Measurements from ENCODE around the gene TMPRSS11D. TPM values are rescaled to one million over a fixed set of nuclear protein-coding genes. Genes with fewer than 3 reads are reported as not detected.

Gene TMPRSS11D
- total RNA-seq, 1 experiment from 2014 or later, result not detected

DNA sequence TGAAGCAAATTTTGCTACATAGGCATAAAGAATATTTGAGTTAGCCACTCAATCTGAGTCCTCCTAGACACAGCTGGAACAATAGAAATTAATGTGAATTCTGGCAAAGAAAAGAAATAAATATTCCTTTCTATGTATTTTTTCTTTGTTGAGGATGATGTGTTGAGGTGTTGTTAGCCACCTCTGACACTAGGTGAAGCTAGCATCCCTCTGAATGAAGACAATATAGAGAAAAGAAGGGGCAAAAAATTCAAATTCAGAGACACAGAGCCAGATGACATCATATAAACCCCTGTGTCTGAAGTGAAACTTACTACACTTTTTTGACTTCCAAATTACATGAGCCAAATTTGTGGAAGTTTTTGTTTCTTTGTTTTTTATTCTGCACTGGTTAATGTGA lies 34.6 kb upstream of the TMPRSS11D start:
- H3K23ac ChIP-seq (ENCODE audit: insufficient read length, low read depth, low read length), result no peak overlapping the region
- no peak overlapping the region for H3T11ph ChIP-seq (ENCODE audit: low read length)
- Mint-ChIP-seq H3K27ac (no peak overlapping the region), H3K4me3 (no peak overlapping the region), H3K9me3 (no peaks in the 10 kb centered on the region), H3K36me3 (ENCODE audit: insufficient read depth in 1 of 3, low read depth in 3 of 3) (no peaks in the 10 kb centered on the region), H3K27me3 (ENCODE audit: low read depth) (no peaks in the 10 kb centered on the region), H3K4me1 (peaks cover 2 to 3% of the 10 kb centered on the region in 2 experiments; a peak in 2 of 4 replicates)
- no peaks in the 10 kb centered on the region for H3K79me2 ChIP-seq (ENCODE audit: insufficient read depth, low read length)
- H4K8ac ChIP-seq (replicated peaks; ENCODE audit: insufficient read length, low read depth, low read length), result no peak overlapping the region
- H2AK5ac ChIP-seq (ENCODE audit: insufficient read length, low read length), result no peak overlapping the region
- no peak for DNase-seq
- H3K4ac ChIP-seq (ENCODE audit: low read depth, low read length), result no peak overlapping the region
- no peaks in the 10 kb centered on the region for H4K20me1 ChIP-seq (ENCODE audit: control insufficient read depth, insufficient read depth, insufficient read length)
- TF ChIP-seq, protein P1, sequence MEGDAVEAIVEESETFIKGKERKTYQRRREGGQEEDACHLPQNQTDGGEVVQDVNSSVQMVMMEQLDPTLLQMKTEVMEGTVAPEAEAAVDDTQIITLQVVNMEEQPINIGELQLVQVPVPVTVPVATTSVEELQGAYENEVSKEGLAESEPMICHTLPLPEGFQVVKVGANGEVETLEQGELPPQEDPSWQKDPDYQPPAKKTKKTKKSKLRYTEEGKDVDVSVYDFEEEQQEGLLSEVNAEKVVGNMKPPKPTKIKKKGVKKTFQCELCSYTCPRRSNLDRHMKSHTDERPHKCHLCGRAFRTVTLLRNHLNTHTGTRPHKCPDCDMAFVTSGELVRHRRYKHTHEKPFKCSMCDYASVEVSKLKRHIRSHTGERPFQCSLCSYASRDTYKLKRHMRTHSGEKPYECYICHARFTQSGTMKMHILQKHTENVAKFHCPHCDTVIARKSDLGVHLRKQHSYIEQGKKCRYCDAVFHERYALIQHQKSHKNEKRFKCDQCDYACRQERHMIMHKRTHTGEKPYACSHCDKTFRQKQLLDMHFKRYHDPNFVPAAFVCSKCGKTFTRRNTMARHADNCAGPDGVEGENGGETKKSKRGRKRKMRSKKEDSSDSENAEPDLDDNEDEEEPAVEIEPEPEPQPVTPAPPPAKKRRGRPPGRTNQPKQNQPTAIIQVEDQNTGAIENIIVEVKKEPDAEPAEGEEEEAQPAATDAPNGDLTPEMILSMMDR (conservative IDR thresholded peaks at IDR 0.05), result peak; percentile 78
- H3K18ac ChIP-seq (ENCODE audit: insufficient read length, low read depth, low read length), result no peak overlapping the region
- H3K27me3 ChIP-seq (ENCODE audit: insufficient read depth, low read length), result no peaks in the 10 kb centered on the region
- H2BK12ac ChIP-seq (ENCODE audit: insufficient read length, low read depth, low read length), result no peak overlapping the region
- no peak overlapping the region for H3K4me2 ChIP-seq (ENCODE audit: insufficient read depth, insufficient read length, low read length)
- no peaks in the 10 kb centered on the region for H3K79me1 ChIP-seq (ENCODE audit: insufficient read depth, low read depth, low read length, poor library complexity, severe bottlenecking)
- H2BK120ac ChIP-seq (ENCODE audit: low read depth, low read length, poor library complexity, severe bottlenecking), result no peak overlapping the region
- no peaks in the 10 kb centered on the region for H3K9me3 ChIP-seq (ENCODE audit: control insufficient read depth, low read depth, low read length)
- no peak overlapping the region for H4K91ac ChIP-seq (ENCODE audit: insufficient read length, low read depth, low read length)
- H2BK20ac ChIP-seq (ENCODE audit: low read depth, low read length, poor library complexity, severe bottlenecking), result no peak overlapping the region
- H3K27ac ChIP-seq (ENCODE audit: insufficient read length, low read depth, low read length), result no peak overlapping the region
- H3K23me2 ChIP-seq (ENCODE audit: insufficient read length, low read depth, low read length, poor library complexity, severe bottlenecking), result no peaks in the 10 kb centered on the region
- H3K14ac ChIP-seq (ENCODE audit: insufficient read depth, low read length), result no peak overlapping the region
- H3K4me1 ChIP-seq (ENCODE audit: insufficient read depth, low read length), result no peaks in the 10 kb centered on the region
- H2AFZ ChIP-seq (ENCODE audit: low read length), result no peak overlapping the region
- H4K5ac ChIP-seq (ENCODE audit: insufficient read length, low read depth, low read length), result no peak overlapping the region
- H3K56ac ChIP-seq (ENCODE audit: insufficient read length, low read depth, low read length), result no peak overlapping the region
- H2BK15ac ChIP-seq (ENCODE audit: low read depth, low read length), result no peak overlapping the region
- no peak overlapping the region for H2BK5ac ChIP-seq (ENCODE audit: insufficient read length, low read length)
- H3K9ac ChIP-seq (ENCODE audit: extremely low read depth, insufficient read length, low read length), result no peak overlapping the region

Data from H9 (cell line).